ENCODE data around the gene SPIB. TPM values are rescaled to one million over a fixed set of nuclear protein-coding genes. Genes with fewer than 3 reads are reported as not detected.

Gene SPIB
- total RNA-seq, 2 experiments from 2014 or later: 0.42 TPM; not detected in 1

GRCh38 chr19:50478901-50479715 lies 60.4 kb downstream of the SPIB start:
- POLR2A ChIA-PET: interaction anchor here (0.6 to 2.0 kb wide), 3 partner anchors 32 to 965 kb away, joined by 5 to 7 read pairs (median 6); partner anchors contain the start of gene JOSD2

GRCh38 chr19:50479761-50480251 lies 61.1 kb downstream of the SPIB start:
- Mint-ChIP-seq H3K9me3 (no peaks in the 10 kb centered on the region), H3K27me3 (no peaks in the 10 kb centered on the region), H3K4me1 (peaks cover 15% of the 10 kb centered on the region), H3K27ac (no peak overlapping the region), H3K4me3 (no peak overlapping the region), H3K36me3 (peaks cover 18% of the 10 kb centered on the region)
- DNase-seq (no peak), ATAC-seq (ENCODE audit: low read depth) (no peak)
- POLR2A ChIA-PET: interaction anchor here (1.7 to 2.0 kb wide), 2 partner anchors 31 to 122 kb away, joined by 5 to 6 read pairs; partner anchors contain the start of gene JOSD2

More at GRCh38 chr19:50478901-50479715, 60.4 kb downstream of the SPIB start:
- Mint-ChIP-seq H3K4me1 (peaks cover 15% of the 10 kb centered on the region), H3K4me3 (no peak overlapping the region), H3K27ac (no peak overlapping the region), H3K36me3 (peaks cover 16% of the 10 kb centered on the region), H3K27me3 (no peaks in the 10 kb centered on the region), H3K9me3 (no peaks in the 10 kb centered on the region)
- DNase-seq (no peak), ATAC-seq (ENCODE audit: low read depth) (no peak)

GRCh38 chr19:50480281-50481111 lies 61.8 kb downstream of the SPIB start:
- no peak overlapping the region for H3K27ac Mint-ChIP-seq
- H3K4me3 Mint-ChIP-seq: no peak overlapping the region
- H3K4me1 Mint-ChIP-seq: peaks cover 12% of the 10 kb centered on the region
- H3K27me3 Mint-ChIP-seq: no peaks in the 10 kb centered on the region
- DNase-seq (no peak), ATAC-seq (ENCODE audit: low read depth) (no peak)
- peaks cover 24% of the 10 kb centered on the region for H3K36me3 Mint-ChIP-seq
- no peaks in the 10 kb centered on the region for H3K9me3 Mint-ChIP-seq
- POLR2A ChIA-PET: no interaction called here

Other genes with a start within 250 kb of the SPIB start
- gene MYH14, start 215.3 kb upstream of the SPIB start, total RNA-seq: not detected
- 1 to 10 TPM; 1.1 to 1.4 TPM for gene KCNC3, start 89.6 kb upstream of the SPIB start, total RNA-seq
- 1 to 10 TPM; 4.8 to 5.4 TPM for gene NAPSA, start 53.3 kb upstream of the SPIB start, total RNA-seq
- 10 to 100 TPM; 81.6 to 82.8 TPM for gene NR1H2, start 42.5 kb upstream of the SPIB start, total RNA-seq
- 100 to 1,000 TPM; 131 to 143 TPM for gene POLD1, start 34.6 kb upstream of the SPIB start, total RNA-seq
- gene MYBPC2, start 14.0 kb downstream of the SPIB start, total RNA-seq: under 1 TPM in 1 of 2 experiments, not detected in 1; 0.14 TPM
- 10 to 100 TPM; 56.0 to 60.7 TPM for gene EMC10, start 57.6 kb downstream of the SPIB start, total RNA-seq
- under 1 TPM; 0.50 to 0.57 TPM for gene GARIN5A, start 57.9 kb downstream of the SPIB start, total RNA-seq
- 10 to 100 TPM; 31.5 to 37.3 TPM for gene JOSD2, start 92.3 kb downstream of the SPIB start, total RNA-seq
- gene ASPDH, start 95.0 kb downstream of the SPIB start, total RNA-seq: not detected
- not detected for gene LRRC4B, start 149.5 kb downstream of the SPIB start, total RNA-seq
- under 1 TPM; 0.17 TPM for gene SYT3, start 220.9 kb downstream of the SPIB start, total RNA-seq
- 1 to 10 TPM in 1 of 2 experiments, under 1 TPM in 1; 0.75 to 2.0 TPM for gene C19orf81, start 230.5 kb downstream of the SPIB start, total RNA-seq

Measured in activated naive CD8-positive, alpha-beta T cell treated with anti-CD3 and anti-CD28 coated beads, Interleukin-2, amount 10 ng/mL, durations not matched to agents 7 days and 5 days (primary cell).